ENCODE measurements around the gene VPS37C. TPM values are rescaled to one million over a fixed set of nuclear protein-coding genes. Genes with fewer than 3 reads are reported as not detected.

Gene VPS37C
- total and polyA plus RNA-seq, 9 of the 15 experiments (the other 6 are each of a cell fraction or from before 2014, with no cell fraction given) = 0.62 to 29.8 (median 11.5) TPM

DNA sequence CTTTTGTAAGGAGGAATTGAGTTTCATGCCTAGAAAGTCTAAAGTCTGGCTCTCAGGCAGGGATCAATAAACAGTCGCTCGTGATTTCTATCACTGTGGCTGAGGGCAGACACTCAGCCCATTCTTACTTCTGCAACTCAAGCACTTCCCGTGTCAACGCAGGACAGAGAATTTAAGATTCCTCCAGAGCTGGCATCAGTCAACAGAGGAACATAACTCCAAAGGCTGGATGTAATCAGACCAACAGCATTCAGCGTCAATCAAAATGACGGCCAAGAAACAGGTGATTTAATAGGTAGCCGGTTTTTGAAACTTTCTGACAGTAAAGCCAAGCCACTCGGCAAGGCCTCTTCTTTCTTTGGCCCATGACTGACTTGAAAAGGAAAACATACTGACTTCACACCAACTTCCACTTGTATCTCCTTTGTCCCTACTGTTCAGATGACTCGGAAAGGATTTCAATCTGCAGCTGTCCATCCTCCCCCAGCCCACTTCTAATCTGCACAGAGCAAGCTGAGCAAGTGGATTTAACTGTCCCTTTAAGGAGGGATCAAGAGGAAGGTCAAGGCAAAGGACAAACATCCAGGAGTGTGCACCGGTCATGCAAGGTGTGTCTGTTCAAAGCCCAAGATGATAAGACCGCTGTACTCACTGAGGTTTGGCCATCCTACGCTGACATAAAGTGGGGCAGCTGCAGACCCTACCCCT lies 9.5 kb downstream of the VPS37C start (continued):
- TF ChIP-seq, protein P1, sequence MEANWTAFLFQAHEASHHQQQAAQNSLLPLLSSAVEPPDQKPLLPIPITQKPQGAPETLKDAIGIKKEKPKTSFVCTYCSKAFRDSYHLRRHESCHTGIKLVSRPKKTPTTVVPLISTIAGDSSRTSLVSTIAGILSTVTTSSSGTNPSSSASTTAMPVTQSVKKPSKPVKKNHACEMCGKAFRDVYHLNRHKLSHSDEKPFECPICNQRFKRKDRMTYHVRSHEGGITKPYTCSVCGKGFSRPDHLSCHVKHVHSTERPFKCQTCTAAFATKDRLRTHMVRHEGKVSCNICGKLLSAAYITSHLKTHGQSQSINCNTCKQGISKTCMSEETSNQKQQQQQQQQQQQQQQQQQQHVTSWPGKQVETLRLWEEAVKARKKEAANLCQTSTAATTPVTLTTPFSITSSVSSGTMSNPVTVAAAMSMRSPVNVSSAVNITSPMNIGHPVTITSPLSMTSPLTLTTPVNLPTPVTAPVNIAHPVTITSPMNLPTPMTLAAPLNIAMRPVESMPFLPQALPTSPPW (CRISPR knock-in tag; IDR thresholded peaks at IDR 0.05) = peak; percentile 46
- TF ChIP-seq SRSF9 (IDR thresholded peaks at IDR 0.05; ENCODE audit: borderline replicate concordance, low read depth, low read length) (no peak), ZNF717 (CRISPR knock-in tag; IDR thresholded peaks at IDR 0.05) (no peak), SIN3B (IDR thresholded peaks at IDR 0.05; ENCODE audit: low read depth) (no peak), RBM17 (IDR thresholded peaks at IDR 0.05; ENCODE audit: borderline replicate concordance, low read depth, low read length) (no peak), NR1H2 (CRISPR knock-in tag; IDR thresholded peaks at IDR 0.05) (no peak), CXXC5 (CRISPR knock-in tag; IDR thresholded peaks at IDR 0.05) (no peak), ZKSCAN3 (CRISPR knock-in tag; IDR thresholded peaks at IDR 0.05) (no peak), ATF7 (IDR thresholded peaks at IDR 0.05) (0 out of 2 replicates have a peak, but pooled peaks have one; percentile 12), ETV6 (IDR thresholded peaks at IDR 0.05; ENCODE audit: borderline replicate concordance in 1 of 2, low read depth in 2 of 2, low read length in 1 of 2) (no peak), ETV6 (CRISPR knock-in tag; IDR thresholded peaks at IDR 0.05; ENCODE audit: borderline replicate concordance) (no peak), TFAM (CRISPR knock-in tag; conservative IDR thresholded peaks at IDR 0.05) (no peak)
- TF ChIP-seq, protein P2, sequence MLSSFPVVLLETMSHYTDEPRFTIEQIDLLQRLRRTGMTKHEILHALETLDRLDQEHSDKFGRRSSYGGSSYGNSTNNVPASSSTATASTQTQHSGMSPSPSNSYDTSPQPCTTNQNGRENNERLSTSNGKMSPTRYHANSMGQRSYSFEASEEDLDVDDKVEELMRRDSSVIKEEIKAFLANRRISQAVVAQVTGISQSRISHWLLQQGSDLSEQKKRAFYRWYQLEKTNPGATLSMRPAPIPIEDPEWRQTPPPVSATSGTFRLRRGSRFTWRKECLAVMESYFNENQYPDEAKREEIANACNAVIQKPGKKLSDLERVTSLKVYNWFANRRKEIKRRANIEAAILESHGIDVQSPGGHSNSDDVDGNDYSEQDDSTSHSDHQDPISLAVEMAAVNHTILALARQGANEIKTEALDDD (IDR thresholded peaks at IDR 0.05) = no peak
- TF ChIP-seq, protein P3, sequence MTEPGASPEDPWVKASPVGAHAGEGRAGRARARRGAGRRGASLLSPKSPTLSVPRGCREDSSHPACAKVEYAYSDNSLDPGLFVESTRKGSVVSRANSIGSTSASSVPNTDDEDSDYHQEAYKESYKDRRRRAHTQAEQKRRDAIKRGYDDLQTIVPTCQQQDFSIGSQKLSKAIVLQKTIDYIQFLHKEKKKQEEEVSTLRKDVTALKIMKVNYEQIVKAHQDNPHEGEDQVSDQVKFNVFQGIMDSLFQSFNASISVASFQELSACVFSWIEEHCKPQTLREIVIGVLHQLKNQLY (CRISPR knock-in tag; conservative IDR thresholded peaks at IDR 0.05) = no peak
- TF ChIP-seq, protein P4, sequence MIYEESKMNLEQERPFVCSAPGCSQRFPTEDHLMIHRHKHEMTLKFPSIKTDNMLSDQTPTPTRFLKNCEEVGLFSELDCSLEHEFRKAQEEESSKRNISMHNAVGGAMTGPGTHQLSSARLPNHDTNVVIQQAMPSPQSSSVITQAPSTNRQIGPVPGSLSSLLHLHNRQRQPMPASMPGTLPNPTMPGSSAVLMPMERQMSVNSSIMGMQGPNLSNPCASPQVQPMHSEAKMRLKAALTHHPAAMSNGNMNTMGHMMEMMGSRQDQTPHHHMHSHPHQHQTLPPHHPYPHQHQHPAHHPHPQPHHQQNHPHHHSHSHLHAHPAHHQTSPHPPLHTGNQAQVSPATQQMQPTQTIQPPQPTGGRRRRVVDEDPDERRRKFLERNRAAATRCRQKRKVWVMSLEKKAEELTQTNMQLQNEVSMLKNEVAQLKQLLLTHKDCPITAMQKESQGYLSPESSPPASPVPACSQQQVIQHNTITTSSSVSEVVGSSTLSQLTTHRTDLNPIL (CRISPR knock-in tag; IDR thresholded peaks at IDR 0.05) = no peak
- TF ChIP-seq, protein P5, sequence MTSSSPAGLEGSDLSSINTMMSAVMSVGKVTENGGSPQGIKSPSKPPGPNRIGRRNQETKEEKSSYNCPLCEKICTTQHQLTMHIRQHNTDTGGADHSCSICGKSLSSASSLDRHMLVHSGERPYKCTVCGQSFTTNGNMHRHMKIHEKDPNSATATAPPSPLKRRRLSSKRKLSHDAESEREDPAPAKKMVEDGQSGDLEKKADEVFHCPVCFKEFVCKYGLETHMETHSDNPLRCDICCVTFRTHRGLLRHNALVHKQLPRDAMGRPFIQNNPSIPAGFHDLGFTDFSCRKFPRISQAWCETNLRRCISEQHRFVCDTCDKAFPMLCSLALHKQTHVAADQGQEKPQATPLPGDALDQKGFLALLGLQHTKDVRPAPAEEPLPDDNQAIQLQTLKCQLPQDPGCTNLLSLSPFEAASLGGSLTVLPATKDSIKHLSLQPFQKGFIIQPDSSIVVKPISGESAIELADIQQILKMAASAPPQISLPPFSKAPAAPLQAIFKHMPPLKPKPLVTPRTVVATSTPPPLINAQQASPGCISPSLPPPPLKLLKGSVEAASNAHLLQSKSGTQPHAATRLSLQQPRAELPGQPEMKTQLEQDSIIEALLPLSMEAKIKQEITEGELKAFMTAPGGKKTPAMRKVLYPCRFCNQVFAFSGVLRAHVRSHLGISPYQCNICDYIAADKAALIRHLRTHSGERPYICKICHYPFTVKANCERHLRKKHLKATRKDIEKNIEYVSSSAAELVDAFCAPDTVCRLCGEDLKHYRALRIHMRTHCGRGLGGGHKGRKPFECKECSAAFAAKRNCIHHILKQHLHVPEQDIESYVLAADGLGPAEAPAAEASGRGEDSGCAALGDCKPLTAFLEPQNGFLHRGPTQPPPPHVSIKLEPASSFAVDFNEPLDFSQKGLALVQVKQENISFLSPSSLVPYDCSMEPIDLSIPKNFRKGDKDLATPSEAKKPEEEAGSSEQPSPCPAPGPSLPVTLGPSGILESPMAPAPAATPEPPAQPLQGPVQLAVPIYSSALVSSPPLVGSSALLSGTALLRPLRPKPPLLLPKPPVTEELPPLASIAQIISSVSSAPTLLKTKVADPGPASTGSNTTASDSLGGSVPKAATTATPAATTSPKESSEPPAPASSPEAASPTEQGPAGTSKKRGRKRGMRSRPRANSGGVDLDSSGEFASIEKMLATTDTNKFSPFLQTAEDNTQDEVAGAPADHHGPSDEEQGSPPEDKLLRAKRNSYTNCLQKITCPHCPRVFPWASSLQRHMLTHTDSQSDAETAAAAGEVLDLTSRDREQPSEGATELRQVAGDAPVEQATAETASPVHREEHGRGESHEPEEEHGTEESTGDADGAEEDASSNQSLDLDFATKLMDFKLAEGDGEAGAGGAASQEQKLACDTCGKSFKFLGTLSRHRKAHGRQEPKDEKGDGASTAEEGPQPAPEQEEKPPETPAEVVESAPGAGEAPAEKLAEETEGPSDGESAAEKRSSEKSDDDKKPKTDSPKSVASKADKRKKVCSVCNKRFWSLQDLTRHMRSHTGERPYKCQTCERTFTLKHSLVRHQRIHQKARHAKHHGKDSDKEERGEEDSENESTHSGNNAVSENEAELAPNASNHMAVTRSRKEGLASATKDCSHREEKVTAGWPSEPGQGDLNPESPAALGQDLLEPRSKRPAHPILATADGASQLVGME (CRISPR knock-in tag; IDR thresholded peaks at IDR 0.05) = no peak
